Stimulated activated CD4-positive, alpha-beta T cell treated with anti-CD3 and anti-CD28 coated beads, Interleukin-1b, Interleukin-23, amount 100 ng/mL, for 24 hours (primary cell): ENCODE measurements around the gene C2orf76.
A peak's percentile ranks its signal among the peaks of the same experiment; 100 is the strongest.
"Not testable (repeated sequence)": the region's sequence is repeated elsewhere in the genome, so short reads cannot be mapped to it uniquely, and the experiment has no call there.

Experiments used
- DNase-seq, 4 experiments: peaks; one replicate each; pipeline ENCODE4 v3.0.0-alpha.2; 2020; ENCODE audit warnings: low read depth in 4 of 4, low spot score in 1 of 4

C2orf76 gene

DNA sequence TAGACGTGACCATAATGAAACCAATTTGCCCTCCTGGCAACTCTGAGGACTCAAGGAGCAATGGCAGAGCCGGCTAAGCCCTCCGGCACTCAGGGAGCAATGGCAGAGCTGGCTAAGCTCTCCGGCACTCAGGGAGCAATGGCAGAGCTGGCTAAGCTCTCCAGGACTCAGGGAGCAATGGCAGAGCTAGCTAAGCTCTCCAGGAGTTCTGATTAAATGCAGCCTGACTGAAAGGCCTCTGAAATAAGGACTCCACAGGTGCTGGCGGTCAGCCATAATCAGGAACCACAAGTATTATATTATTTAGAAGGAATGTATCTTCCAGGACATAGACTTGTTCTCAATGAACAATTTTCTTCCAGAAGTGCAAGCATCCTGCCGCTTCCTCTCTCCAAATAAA lies 65.2 kb downstream of the C2orf76 start:
- DNase-seq: no peak

DNA sequence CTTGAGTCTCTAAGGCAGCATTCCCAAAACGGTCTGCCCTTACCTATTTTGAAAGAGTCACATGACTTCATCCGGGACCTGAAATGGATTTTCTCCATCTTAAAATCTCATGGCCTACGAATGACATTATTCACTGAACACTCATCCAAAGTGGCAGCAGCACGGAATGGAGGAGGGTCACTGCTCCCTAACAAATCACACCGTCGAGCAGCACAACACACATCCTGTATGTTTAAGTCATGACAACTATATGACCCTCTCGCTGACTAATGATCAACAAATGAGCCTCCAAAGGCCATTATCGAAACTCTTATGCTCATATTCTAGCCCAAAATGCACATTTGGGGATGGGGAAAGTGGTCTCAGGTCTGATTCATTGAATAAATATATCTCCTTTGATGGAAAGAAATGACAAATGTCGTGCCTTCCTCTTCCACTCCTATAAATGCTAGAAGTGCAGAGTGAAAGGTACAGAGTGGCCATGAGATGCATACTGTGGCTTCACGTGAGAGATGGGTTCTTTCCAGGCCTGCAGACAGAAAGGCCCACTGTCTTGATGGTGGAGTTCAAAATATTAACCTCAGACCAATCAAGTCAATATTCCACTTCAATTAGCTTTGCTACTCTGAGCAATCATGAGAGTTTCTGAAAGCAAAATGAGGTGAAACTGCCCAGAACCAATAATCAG lies 70.8 kb downstream of the C2orf76 start:
- no peak for DNase-seq

DNA sequence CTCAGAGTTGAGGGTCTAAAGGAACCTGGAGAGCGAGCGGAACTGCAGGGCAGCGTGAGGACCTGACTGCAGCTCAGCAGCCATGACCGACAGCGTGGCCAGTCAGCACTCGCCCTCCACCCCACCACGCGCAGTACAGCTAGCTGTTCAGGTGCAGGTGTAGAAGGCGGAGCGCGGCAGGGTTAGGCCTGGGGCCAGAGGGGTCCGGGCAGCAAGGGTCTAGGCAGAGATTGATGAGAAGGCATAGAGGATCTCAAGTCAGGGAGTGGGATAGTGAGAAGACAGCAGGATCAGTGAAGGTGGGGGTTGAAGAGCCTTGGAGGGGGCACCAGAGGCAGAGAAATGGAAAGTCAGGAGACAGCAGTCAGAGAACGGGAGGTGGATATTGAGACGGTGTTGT lies 72.0 kb downstream of the C2orf76 start:
- DNase-seq: no peak

DNA sequence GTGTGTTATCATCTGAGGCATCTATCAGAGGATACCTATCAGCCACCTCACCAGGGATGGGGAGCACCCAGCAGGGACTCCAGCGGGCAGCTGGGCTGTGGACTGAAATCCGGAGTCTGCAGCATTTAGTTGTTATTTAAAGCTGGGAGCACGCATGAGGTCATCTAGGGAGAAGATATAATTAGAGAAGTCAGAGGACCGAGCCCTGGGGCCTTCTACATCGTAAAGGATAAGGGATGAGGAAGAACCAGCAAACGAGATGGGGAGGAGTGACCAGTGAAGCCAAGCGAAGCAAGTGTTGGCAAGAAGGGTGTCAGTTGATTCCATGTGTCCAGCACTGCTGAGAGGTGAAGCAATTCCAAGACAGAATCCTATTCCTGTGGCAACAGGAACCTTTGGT lies 72.7 kb downstream of the C2orf76 start:
- no peak for DNase-seq

GRCh38 chr2:119293254-119293653 lies 73.4 kb downstream of the C2orf76 start:
- no peak for DNase-seq

GRCh38 chr2:119292226-119292625 lies 74.4 kb downstream of the C2orf76 start:
- no peak for DNase-seq

DNA sequence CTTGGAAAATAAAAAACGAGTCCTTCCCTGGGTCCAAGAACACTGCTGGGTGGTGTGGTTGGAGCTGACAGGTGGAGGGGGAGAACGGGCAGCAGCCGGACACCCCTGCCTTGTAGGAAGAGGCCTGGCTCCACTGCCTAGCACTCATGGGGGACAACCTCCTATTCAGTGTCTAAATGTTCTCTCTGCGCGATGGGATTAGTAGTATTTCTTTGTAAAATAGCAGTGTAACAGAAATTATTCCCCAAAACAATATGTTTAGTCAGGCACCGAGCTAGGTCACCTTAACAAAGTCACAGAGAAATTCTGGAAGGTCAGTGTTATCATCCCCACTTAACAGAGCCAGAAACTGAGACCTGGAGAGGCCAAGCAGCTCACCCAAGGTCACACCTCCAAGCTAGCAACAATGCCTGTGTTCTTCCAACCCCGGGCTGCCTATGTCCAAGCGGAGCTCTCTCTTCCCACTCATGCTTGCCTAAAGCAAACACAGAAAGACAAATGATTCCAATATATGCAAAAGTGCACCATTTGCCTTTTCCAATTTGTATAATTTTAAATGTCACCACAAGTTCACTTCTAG lies 75.0 kb downstream of the C2orf76 start:
- no peak for DNase-seq

- DNase-seq: peak; percentile 30 to 42 (median 40)
Measured at GRCh38 chr2:119290859-119291587, 75.6 kb downstream of the C2orf76 start.

GRCh38 chr2:119289642-119290041 lies 77.0 kb downstream of the C2orf76 start:
- no peak for DNase-seq

GRCh38 chr2:119289093-119289492 lies 77.5 kb downstream of the C2orf76 start:
- no peak for DNase-seq

DNA sequence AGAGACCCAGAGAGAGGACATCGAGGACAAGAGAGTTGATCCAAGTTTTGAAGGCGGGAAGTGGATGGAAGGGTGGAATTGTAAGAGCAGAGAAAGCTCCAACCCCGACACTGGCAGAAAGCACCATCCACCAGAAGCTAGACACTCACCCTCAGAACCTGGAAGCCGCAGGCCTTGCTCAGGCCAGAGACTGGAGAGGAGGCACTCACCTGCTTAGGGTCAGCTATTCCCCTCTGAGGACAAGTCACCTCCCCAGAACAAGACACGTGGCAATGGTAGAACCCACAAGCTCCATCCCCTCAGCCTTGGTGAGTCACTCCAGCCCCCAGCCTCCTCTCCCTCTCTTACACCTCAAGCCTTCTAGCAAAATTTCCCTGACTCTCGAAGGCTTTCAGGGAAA lies 78.1 kb downstream of the C2orf76 start:
- no peak for DNase-seq

DNA sequence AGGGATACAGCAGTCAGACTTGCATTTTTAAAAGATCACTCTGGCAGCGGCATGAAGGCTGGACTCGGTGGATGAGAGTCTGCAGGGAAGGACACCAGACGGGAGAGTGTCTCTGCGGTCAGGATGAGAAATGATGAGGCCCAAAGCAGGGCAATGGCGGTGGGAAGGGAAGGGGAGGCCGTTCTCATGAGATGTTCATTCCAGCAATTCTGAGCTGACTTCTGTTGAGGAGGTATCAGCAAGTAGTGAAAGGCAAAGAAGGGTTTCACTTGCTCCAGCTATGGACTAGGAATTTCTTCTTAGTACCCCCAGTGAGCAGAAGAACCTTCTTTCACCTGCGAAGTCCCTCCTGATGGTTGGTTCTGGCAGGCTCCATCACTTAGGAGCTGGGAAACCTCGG lies 80.0 kb downstream of the C2orf76 start:
- DNase-seq: no peak

DNA sequence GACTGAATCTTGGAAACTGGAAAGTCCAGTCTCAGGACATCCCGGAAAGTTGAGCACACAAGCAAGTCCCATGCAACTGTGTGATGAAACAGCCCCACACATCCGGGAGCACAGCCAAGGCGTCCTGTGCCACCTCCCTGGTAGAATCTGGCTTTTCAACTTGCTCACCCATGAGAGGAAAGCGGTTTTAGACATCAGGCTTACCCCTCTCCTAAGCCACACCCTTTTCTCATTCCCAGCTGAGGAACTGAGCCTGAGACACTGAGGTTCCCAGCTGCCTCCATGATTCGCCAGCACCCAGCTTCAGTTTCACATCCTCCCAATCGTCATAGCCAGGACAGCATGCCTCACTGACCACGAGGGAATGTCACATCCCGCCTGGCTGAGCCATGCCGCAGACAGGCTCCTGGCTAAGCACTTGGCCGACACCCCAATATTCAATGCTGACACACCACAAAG lies 82.7 kb downstream of the C2orf76 start:
- no peak for DNase-seq

DNA sequence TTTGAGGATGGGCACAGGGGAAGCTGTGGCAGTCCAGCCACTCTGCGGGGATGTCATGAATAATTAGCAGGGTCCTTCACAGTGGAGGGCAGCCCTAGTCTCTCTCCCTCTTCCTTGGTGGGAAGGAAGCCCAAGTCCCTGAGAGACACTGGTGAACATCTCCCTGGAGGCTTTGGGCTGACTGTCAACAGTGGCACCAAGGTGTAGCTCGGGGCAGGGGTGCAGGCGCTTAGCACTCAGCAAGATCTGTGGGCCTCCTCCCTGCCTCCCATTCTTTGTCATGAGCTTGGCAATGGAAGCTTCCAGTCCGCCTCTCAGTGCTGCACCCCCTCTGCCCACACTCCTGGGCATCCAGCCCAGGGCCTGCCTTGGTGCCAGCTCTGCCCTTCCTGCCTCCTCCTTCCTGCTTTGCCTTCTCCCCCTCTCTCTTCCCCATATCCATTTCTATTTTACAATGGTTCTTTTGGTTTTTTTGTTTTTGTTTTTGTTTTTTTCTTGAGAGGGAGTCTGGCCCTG lies 83.6 kb downstream of the C2orf76 start:
- DNase-seq: no peak

- no peak for DNase-seq
Measured at GRCh38 chr2:119282146-119282995, 84.3 kb downstream of the C2orf76 start.

DNA sequence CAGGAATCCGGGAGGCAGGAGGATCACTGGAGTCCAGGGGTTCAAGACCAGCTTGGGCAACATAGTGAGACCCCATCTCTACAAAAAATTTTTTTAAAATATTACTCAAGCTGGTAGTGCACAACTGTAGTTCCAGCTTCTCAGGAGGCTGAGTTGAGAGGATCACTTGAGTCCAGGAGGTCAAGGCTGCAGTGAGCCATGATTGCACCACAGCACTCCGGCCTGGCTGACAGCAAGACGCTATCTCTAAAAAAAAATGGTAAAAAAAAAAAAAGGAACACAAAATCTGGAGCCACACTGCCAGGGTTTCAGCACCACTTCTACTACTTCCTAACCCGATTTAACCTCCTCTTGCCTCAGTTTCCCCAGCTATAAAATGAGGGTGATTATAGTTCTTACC lies 86.0 kb downstream of the C2orf76 start:
- DNase-seq: no peak

- DNase-seq: no peak
Measured at GRCh38 chr2:119279666-119280065, 87.0 kb downstream of the C2orf76 start.

DNA sequence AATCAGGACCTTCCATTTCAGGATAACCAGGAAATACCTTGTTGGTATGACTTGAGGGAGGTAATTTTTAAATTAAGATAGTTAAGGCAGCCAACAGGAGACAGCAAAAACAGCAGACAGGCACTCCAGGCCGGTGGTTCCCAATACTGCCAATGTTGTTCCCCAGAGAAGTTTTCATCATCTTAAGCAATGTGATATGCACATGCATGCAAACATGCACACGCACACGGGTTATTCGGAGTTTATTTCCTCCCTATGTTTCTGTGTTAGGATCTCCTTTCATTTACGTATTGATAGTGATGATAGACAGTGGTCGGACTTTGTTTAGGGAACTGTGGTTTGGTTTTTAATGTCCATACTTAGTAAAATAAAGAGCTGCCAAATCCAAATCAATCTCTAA lies 87.7 kb downstream of the C2orf76 start:
- DNase-seq: no peak

DNA sequence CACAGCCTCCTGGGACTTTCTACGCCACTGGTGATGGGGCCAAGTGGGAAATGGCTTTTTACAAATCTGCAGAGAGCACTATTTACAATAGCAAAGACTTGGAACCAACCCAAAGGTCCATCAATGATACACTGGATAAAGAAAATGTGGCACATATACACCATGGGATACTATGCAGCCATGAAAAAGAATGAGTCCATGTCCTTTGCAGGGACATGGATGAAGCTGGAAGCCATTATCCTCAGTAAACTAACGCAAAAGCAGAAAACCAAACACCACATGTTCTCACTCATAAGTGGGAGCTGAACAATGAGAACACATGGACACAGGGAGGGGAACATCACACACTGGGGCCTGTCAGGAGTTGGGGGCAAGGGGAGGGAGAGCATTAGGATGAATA lies 88.2 kb downstream of the C2orf76 start:
- DNase-seq: not testable (repeated sequence)

DNA sequence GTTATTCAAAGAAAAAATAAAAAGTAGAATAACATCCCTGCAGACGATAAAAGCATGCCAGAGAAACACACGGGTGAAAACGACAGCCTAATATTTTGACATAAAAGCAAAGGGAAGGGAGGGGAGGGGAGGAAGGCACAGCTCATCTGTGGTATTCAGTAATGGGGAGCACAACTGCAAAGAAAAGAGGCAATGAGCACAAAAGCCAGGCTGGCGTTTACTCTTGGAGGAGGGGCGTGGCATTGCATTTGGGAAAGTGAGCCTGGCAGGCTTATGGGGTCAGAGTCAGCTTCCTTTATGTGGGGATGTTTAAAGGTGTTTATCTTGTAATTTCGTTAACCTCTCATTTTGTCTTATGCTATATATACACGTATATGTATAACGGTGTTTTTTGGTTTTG lies 89.8 kb downstream of the C2orf76 start:
- DNase-seq: no peak

DNA sequence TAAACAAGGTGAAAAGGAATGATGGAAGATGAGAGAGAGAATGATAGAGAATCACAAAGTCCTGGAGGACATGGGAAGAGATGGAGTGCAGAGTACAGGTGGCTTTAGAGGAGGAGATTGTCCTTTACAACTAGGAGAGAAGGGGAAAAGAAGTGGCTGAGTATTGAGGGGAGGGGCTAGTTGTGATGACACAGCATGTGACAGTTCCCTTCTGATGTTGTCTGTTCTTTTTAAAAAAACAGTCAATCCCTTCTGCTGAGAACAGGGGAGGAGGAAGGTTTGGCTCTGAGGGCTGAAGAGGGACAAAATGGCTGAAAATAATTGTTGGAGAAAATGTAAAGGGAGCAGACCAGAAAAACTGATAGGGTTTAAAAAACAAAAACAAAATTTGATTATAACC lies 99.0 kb downstream of the C2orf76 start:
- DNase-seq: no peak
